Neural cell (in vitro differentiated cells): Measurements from ENCODE around the gene SLCO1A2. TPM values are rescaled to one million over a fixed set of nuclear protein-coding genes. Genes with fewer than 3 reads are reported as not detected.

Source experiments
- H2AFZ ChIP-seq: fragments of 200-600, 300-800 bp; sonication (generic), shearing (Covaris generic); 2 replicates; pipeline ENCODE4 v1.6.0; 2014; ENCODE audit warnings: low read depth, mild to moderate bottlenecking, antibody characterized with exemption, low read length, moderate library complexity
- H3F3A ChIP-seq: fragments of 200-600 bp; shearing (Covaris generic); 2 replicates; pipeline ENCODE4 v1.6.1; 2016; ENCODE audit warnings: mild to moderate bottlenecking, moderate library complexity, mixed read lengths, antibody characterized with exemption, low read length; ENCODE audit not compliant: insufficient read depth, poor library complexity, severe bottlenecking
- H3K27ac ChIP-seq: fragments of 200-600, 300-800 bp; sonication (generic), shearing (Covaris generic); 2 replicates; pipeline ENCODE4 v1.5.1; 2014; ENCODE audit warnings: mild to moderate bottlenecking, low read length, moderate library complexity
- H3K27me3 ChIP-seq: fragments of 300-800, 200-600 bp; sonication (generic), shearing (Covaris generic); 2 replicates; pipeline ENCODE4 v1.6.0; 2014; ENCODE audit warnings: mild to moderate bottlenecking, low read depth, low read length, moderate library complexity; ENCODE audit not compliant: insufficient read depth
- H3K36me3 ChIP-seq: fragments of 300-800, 200-600 bp; sonication (generic), shearing (Covaris generic); 2 replicates; pipeline ENCODE4 v1.5.1; 2014; ENCODE audit warnings: mild to moderate bottlenecking, antibody characterized with exemption, low read length, moderate library complexity; ENCODE audit not compliant: insufficient read depth
- H3K4me2 ChIP-seq: fragments of 300-800, 200-600 bp; sonication (generic), shearing (Covaris generic); 2 replicates; pipeline ENCODE4 v1.6.0; 2014; ENCODE audit warnings: mild to moderate bottlenecking, low read length
- H3K4me3 ChIP-seq: fragments of 300-800, 200-600 bp; sonication (generic), shearing (Covaris generic); 2 replicates; pipeline ENCODE4 v1.5.1; 2014; ENCODE audit warnings: mild to moderate bottlenecking, low read length, moderate library complexity
- H3K79me2 ChIP-seq: fragments of 200-600 bp; shearing (Covaris generic); replicated peaks from 2 replicates; pipeline ENCODE4 v1.6.0; 2014; ENCODE audit warnings: mild to moderate bottlenecking, low read length, moderate library complexity; ENCODE audit not compliant: insufficient read depth
- H3K9ac ChIP-seq: fragments of 300-800, 200-600 bp; sonication (generic), shearing (Covaris generic); 2 replicates; pipeline ENCODE4 v1.6.1; 2016; ENCODE audit warnings: mild to moderate bottlenecking, low read length, mixed read lengths
- H3K9me2 ChIP-seq: fragments of 200-600 bp; shearing (Covaris generic); 2 replicates; pipeline ENCODE4 v1.6.1; 2016; ENCODE audit warnings: mild to moderate bottlenecking, low read length, mixed read lengths; ENCODE audit not compliant: insufficient read depth
- H3K9me3 ChIP-seq: fragments of 200-600, 300-800 bp; sonication (generic), shearing (Covaris generic); 2 replicates; pipeline ENCODE4 v1.6.1; 2016; ENCODE audit warnings: mild to moderate bottlenecking, mixed run types, low read length, moderate library complexity, mixed read lengths
- H4K20me1 ChIP-seq: fragments of 200-600 bp; shearing (Covaris generic); 2 replicates; pipeline ENCODE4 v1.6.1; 2016; ENCODE audit warnings: mild to moderate bottlenecking, mixed run types; ENCODE audit not compliant: insufficient read depth
- CTCF ChIP-seq: fragments of 450-650 bp; IDR thresholded peaks from 2 replicates; pipeline ENCODE4 v1.5.1; 2014; ENCODE audit warnings: antibody characterized with exemption, mild to moderate bottlenecking, moderate library complexity; ENCODE audit not compliant: poor library complexity, severe bottlenecking
- EP300 ChIP-seq: fragments of 450-650 bp; conservative IDR thresholded peaks from 2 replicates; pipeline ENCODE4 v1.6.1; 2014; ENCODE audit warnings: antibody characterized with exemption, mild to moderate bottlenecking, moderate library complexity; ENCODE audit not compliant: poor library complexity, severe bottlenecking
- EZH2 ChIP-seq: fragments of 200-600, 300-800 bp; shearing (Covaris generic), sonication (generic); IDR thresholded peaks from 2 replicates; pipeline ENCODE4 v1.6.1; 2014; ENCODE audit warnings: antibody characterized with exemption, low read length, borderline replicate concordance, mild to moderate bottlenecking; ENCODE audit not compliant: insufficient read depth, poor library complexity, severe bottlenecking
- MXI1 ChIP-seq: fragments of 450-650 bp; conservative IDR thresholded peaks from 2 replicates; pipeline ENCODE4 v1.6.1; 2014; ENCODE audit warnings: antibody characterized with exemption, mild to moderate bottlenecking; ENCODE audit not compliant: poor library complexity, severe bottlenecking
- POLR2AphosphoS5 ChIP-seq: IDR thresholded peaks from 2 replicates; pipeline ENCODE4 v1.6.1; 2012
- RAD21 ChIP-seq: fragments of 450-650 bp; conservative IDR thresholded peaks from 2 replicates; pipeline ENCODE4 v1.6.1; 2014; ENCODE audit warnings: antibody characterized with exemption, mild to moderate bottlenecking, moderate library complexity
- REST ChIP-seq: IDR thresholded peaks from 2 replicates; pipeline ENCODE4 v1.6.1; 2012; ENCODE audit warnings: borderline replicate concordance
- SMC3 ChIP-seq: fragments of 450-650 bp; conservative IDR thresholded peaks from 2 replicates; pipeline ENCODE4 v1.6.1; 2014; ENCODE audit warnings: antibody characterized with exemption, mild to moderate bottlenecking, moderate library complexity; ENCODE audit not compliant: poor library complexity
- TAF1 ChIP-seq: IDR thresholded peaks from 2 replicates; pipeline ENCODE4 v1.6.1; 2012; ENCODE audit warnings: low read depth
- polyA plus RNA-seq: library from polyadenylated mRNA; depleted of rRNA; stranded (reverse); fragments of >200 nt; gene quantifications from 2 replicates; pipeline ENCODE4 v1.2.3, GENCODE V29; 2014

Gene SLCO1A2
- polyA plus RNA-seq, 1 donor from 2014 or later: not detected

- no peaks in the 10 kb centered on the region for H3K36me3 ChIP-seq
- H3K4me2 ChIP-seq: no peak overlapping the region
- H2AFZ ChIP-seq: no peak overlapping the region
- H3K9me3 ChIP-seq: no peaks in the 10 kb centered on the region
- H3K9me2 ChIP-seq: no peaks in the 10 kb centered on the region
- no peaks in the 10 kb centered on the region for H3F3A ChIP-seq
- H3K79me2 ChIP-seq: no peaks in the 10 kb centered on the region
- H3K9ac ChIP-seq: no peak overlapping the region
- H3K27ac ChIP-seq: no peak overlapping the region
- H4K20me1 ChIP-seq: no peaks in the 10 kb centered on the region
- TF ChIP-seq SMC3 (no peak), CTCF (no peak), POLR2AphosphoS5 (no peak), REST (no peak), TAF1 (no peak), MXI1 (no peak), EZH2 (no peak), RAD21 (no peak), EP300 (no peak)
- H3K27me3 ChIP-seq: no peaks in the 10 kb centered on the region
- no peak overlapping the region for H3K4me3 ChIP-seq
Measured at GRCh38 chr12:21264232-21264631, 70.5 kb downstream of the SLCO1A2 start.

- Histone ChIP-seq H3K27me3 (no peaks in the 10 kb centered on the region), H3K9me2 (no peaks in the 10 kb centered on the region)
Measured at GRCh38 chr12:21257172-21257571, 77.5 kb downstream of the SLCO1A2 start.

More at GRCh38 chr12:21257172-21257571, 77.5 kb downstream of the SLCO1A2 start:
- Histone ChIP-seq H4K20me1 (no peaks in the 10 kb centered on the region), H3F3A (no peaks in the 10 kb centered on the region), H3K4me3 (no peak overlapping the region), H3K4me2 (no peak overlapping the region), H3K79me2 (no peaks in the 10 kb centered on the region), H3K36me3 (no peaks in the 10 kb centered on the region), H3K9me3 (no peaks in the 10 kb centered on the region), H2AFZ (no peak overlapping the region), H3K27ac (no peak overlapping the region), H3K9ac (no peak overlapping the region)
- TF ChIP-seq EZH2 (no peak), MXI1 (no peak), EP300 (no peak), SMC3 (no peak), REST (no peak)
